Inflammatory macrophage treated with lipopolysaccharide for 4 hours (primary cell): ENCODE data around the gene CKAP2L.

ENCODE experiments used
- DNase-seq: peaks from one replicate; pipeline ENCODE4 v3.0.0-alpha.2; 2020

CKAP2L gene

DNA sequence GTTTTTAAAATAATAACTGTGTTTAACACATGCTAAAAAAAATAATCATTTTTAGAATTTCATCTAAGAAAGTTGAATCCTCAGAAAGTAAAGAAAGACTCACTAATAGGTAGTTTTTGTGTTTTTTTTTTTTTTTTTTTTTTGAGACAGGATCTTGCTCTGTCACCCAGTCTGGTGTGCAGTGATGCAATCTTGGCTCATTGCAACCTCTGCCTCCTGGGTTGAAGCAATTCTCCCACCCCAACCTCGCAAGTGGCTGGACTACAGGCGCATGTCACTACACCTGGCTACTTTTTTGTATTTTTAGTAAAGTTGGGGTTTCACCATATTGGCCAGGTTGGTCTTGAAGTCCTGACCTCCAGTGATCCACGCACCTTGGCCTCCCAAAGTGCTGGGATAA lies 7.1 kb downstream of the CKAP2L start:
- DNase-seq, result peak; percentile 67

DNA sequence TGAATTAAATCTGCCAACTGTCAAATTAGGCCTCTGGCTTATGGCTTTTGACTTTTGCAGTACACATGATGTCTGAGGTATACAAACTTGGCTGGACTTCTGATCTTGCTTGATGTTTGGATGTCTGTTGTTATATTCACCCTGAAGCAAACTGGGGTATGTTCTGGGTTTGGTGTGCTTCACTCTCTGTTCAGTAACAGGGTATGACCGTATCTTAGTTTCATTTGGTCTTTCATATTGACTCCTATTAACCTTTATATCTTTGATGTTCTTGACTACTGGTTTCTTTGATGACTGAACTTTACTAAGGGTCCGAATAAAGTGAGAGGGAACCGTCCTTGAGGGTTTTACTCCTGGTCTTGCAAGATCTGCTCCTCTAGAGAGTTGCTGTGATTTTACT lies 8.2 kb downstream of the CKAP2L start:
- no peak for DNase-seq

DNA sequence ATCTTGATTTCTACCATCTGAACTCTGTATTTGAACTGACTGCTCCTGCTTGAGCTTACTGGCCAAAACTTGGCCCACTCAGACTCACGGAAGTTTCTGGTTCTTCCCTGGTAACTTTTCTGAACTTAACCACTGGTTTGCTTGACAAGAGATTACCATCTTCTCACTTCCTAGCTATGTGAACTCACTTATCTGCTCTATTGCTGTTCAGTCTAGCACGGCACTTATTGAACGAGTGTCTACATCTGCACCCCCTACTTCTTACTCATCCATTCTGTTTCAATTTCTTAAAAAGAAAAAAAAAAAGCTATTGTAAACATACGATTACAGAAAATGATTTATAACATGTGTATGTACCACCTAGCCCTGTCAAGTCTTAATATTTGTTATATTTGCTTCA lies 9.0 kb downstream of the CKAP2L start:
- DNase-seq, result no peak

DNA sequence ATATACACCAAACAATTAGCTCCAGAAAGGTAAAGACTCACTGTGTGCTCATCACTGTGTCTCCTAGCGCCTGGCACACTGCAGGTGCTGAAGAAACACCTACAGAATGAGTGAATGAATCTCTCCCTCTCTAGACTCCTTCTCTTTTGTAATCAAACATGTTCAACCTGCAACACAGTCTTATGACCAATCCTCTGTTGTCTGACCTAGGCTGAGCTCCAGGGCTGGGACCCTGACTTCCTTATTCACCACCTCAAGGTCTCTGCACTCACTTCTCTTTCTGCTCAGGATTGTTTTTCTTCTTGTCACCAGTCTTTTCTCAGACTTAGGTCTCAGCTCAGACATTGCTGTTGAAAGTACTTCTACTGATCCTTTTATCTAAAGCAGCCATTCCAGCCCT lies 9.8 kb downstream of the CKAP2L start:
- DNase-seq, result peak; percentile 61

DNA sequence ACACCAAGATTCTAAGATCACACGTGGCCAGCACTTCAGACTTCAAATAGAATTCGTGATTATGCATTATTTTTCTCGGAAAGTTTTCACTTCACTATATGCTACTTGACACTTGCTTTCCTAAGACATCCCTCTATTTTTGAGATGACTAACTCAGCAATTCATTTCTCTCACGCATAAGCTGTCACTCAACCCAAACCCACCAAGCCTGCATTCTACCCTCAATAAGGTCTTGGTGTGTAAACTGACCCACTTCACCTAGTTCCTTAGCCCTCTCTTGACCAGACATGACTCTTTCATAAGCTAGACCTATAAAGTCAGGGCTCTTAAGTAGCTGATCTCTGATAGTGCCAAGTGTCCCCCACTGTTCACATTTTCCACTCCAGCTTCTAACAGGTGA lies 11.7 kb downstream of the CKAP2L start:
- DNase-seq, result no peak

DNA sequence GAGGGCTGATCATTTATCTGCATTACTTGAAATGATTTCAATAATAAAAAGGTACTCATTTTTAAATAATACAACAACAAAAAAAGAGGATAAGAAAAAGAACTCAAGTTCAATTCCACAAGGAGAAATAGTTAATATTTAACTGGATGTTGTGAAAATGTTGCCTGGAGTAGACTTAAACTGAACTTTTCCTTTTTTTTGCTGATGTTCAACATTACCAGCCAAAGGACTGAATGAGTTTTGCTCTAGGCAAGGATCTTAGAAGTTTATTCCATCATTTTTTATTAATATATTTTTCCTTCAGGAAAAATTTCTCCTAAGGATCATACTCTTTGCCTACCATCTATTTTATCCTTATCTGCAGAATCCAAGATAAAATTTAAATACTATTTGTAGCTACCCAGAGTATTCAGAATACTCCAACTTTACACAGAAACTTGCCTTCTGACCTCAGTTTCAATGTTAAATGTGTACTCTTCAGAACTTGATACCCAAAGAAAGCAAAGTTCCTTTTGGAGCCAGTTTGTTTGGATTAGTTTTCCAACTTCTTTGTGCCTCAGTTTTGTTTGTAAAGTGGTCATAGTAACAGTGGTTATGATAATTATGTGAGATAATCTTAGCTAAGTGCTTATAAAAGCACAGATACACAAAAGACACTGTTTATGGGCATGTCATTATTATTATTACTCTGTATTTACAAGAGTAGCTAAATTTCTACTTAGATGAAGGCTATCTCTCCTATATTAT lies 12.8 kb downstream of the CKAP2L start:
- no peak for DNase-seq

DNA sequence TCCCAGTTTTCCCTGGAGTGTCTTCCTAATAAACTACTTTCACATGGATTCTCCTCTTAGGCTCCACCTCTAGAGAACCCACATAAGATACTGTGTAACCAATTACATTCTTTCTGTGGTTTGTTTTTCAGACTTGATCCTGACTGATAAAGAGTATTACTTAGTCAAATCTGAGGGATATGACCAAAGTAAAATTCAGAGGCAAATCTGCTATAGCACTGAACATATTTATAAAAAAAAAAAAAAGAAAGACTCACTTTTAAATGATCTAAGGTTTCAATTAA lies 13.9 kb downstream of the CKAP2L start:
- DNase-seq, result no peak

DNA sequence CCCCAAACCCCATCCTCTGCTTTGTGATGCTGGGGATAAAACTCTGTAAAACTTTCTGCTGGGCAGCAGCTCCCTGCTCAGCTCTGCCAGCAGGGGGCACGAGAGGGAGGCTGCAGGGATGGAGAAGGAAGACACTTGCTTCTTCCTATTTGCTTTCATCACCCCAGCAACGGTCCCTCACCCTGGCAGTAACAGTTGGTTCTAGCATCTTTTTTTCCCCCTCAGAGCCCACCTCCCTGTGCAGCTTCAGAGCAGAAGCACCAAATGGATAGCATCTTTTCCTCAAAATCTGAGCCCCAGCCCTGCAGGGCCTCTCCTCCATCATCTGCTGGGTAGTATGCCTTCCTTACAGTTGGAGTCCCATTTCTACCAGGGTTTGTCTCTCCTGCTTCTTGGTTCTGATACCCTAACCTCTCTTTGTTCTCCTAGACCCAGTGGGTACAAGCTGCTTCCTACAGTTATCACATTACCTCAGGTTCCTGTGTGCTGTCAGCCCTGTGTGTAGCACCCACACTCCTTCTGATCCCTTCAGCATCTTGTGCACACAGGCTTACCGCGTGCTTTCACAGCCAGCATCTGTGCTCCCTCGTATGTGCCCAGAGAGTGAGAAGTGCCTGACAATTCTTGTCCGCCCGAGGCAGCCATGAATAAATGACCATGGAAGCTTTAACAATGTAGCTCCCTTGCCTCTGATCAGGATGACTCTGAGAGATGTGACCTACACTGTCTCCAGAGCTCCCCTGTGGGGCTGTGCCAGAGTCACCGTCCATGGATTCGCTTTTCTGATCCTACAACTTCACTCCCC lies 14.5 kb downstream of the CKAP2L start:
- peak; percentile 82 for DNase-seq

DNA sequence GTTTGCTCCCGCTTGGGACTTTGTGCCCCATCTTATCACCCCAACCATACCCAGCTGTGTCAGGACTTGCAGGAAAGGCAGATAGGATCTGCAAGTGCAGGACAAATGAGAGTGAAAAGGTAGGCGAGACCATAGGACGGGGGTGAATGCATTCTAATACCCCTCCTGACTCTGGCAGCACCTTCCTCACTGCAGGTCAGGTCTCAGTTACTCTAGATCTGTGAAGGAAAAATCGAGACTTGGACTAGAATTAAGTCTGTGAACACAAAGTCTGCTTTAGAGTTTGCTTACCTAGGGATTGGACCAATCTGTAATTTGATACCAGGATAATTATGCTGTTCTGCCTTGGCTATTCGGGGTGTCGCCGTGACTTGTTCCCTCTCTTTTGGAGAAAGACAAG lies 23.9 kb downstream of the CKAP2L start:
- no peak for DNase-seq

DNA sequence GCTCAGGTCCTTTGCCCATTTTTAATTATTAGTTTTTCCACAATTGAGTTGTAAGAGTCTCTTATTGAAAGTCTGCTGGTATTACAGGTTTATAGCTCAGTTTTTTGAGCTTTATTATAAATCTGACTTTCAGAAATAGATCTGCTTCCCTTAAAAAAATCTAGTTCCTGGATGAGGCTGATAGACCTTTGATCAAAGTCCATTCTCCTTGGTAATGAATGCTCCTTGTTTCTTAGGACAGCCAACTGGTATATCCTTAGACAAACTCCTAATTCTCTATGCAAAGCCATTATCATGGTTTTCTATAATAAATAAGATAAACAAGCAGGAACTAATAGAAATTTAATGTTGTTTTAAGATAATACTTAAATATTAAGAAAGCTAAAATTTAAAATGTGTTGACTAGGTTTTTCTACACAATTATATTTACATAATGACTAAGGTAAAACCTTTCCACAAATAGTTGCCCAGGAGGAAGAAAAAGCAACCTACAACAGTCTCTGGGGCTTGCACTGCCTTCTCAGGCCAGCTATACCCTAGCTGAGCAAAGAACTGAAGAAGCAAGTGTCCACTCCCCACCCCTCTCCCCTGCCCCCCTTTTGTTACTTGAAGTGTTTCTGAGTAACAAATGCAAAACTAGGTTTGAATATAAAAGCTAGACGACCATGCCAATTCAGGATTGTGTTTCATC lies 26.7 kb downstream of the CKAP2L start:
- no peak for DNase-seq

DNA sequence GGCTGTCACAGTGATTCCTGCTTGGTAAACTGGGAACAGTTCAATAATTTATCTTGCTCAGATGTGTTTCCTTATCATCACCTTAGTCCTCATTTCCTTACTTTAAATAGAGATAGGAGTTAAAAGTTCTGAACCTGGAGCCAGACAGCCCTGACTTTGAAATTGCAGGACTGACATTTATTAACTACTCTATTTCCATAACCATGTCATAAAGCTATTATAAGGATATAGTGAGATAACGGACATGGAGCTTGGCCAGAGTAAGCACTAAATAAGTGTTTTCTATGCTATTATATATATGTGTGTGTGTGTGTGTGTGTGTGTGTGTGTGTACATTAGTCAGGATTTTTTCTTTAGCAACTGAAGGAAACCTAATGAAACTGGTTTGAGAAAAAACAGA lies 30.5 kb downstream of the CKAP2L start:
- DNase-seq, result no peak

DNA sequence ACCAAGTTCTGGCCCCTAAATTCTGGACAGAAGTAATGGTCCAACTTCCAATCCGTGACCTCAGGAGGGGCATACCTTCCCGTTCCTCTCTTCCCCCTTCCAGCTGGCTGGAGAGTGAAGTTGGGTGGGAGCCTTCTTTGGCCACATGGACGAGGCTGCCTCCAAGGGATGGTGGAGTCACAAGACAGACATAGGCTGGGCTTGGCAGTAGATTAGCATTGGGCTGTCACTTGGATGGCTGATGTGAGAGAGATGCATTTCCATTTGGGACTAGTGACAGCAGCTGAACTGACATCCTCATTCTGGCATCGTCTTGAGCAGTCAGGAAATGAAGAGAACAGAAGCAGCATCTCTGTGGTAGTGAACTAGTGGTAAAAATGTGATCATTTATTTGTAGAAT lies 31.0 kb downstream of the CKAP2L start:
- no peak for DNase-seq

DNA sequence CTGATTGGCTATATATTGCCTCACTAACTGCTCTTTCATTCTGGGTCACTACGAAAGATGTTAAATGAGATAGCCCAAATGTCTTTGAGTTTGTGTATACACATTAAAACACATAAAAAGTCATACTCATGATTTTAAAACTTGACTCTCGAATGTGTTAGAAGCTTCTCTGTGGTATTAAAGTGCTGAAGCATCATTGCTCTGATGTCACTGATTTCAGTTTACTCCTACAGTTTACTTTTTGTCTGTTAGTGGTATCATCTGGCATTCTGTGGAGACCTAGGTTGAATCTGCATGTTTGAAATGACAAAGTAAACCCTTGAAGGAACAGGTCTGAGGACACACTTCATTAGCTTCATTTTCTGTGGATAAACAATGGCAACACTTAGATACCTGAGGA lies 32.9 kb downstream of the CKAP2L start:
- DNase-seq, result no peak

DNA sequence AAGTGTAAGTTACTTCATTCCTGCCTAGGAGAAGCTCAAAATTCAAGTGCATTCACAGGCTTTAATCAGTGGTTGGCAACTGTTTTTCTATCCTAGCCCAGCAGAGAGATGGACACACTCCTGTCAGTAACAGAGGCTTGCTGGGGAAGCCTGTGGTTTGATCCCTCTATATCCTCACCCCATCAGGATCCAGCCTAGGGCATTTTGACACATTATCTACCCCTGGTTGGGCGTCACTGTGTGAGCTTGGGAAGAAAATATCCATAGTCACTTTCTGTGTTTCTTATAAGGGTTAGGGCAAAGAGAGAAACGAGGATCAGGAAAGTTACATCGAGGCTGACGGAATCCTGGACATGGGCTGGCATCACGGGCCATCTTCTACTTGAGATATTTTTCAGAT lies 33.6 kb downstream of the CKAP2L start:
- no peak for DNase-seq

DNA sequence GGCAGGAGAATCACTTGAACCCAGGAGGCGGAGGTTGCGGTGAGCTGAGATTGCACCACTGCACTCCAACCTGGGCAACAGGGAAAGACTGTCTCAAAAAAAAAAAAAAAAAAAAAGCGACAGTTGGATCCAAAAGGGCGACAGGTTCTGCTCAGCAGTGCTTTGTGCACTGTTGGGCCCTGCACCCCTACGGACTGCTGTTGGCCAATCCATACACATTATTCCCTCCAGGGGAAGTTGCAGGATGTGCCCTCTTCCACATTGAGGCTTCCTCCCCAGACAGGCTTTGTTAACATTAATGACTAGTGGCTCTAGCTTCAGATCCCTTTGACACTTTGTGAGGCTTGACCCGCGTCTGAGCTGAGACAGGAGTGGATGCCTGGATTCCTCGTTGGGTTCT lies 34.2 kb downstream of the CKAP2L start:
- no peak for DNase-seq

DNA sequence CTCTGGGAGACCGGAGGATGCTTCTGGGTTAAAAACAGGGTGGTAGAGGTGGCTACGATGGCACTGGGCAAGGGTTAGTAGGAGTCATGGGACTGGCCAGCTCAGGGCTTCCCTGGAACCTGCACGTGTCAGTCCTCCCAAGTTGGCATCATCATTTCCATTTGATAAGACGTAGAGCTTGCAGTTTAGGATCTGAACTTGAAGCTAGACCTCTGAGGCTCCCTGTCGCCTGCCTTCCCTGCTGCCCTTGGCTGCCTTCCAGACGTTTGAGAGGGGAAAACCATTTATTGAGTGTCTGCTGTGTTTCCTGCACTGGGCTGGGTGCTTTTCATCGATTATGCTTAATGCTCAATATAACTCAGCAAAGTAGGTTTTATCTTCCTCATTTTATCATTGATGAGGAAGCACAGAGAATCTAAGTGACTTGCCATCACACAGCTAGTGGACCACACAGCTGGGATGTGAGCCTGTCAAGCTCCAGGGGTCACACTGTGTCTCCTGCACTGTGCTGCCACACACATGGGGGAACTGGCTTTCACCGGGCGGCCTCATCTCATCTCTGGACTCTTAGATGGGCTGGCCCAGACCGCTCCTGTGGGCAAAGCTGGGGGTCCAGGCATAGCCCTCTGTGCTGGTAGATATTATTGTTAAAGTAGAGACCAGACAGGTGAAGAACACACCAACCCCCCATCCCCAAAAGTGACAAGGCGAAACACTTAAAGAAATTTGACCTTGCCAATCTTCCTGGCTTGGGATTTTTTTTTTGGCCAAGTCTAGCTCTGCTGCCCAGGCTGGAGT lies 35.8 kb downstream of the CKAP2L start:
- no peak for DNase-seq

DNA sequence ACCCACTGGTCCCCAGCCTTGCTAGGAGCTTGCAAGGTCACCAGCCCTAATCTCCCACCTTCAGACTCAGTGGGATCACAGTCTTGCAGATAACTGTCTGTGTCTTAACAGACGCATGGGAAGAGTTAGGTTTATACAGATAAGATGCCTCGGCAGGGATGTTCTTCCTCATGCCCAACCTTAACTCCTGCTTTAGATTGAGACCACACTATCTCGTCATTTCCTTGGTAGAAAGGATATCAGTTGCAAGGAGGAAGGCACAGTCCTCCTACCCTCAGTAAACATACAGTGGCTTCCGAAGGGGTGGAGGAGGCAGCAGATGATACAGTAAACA lies 36.4 kb downstream of the CKAP2L start:
- DNase-seq, result no peak

DNA sequence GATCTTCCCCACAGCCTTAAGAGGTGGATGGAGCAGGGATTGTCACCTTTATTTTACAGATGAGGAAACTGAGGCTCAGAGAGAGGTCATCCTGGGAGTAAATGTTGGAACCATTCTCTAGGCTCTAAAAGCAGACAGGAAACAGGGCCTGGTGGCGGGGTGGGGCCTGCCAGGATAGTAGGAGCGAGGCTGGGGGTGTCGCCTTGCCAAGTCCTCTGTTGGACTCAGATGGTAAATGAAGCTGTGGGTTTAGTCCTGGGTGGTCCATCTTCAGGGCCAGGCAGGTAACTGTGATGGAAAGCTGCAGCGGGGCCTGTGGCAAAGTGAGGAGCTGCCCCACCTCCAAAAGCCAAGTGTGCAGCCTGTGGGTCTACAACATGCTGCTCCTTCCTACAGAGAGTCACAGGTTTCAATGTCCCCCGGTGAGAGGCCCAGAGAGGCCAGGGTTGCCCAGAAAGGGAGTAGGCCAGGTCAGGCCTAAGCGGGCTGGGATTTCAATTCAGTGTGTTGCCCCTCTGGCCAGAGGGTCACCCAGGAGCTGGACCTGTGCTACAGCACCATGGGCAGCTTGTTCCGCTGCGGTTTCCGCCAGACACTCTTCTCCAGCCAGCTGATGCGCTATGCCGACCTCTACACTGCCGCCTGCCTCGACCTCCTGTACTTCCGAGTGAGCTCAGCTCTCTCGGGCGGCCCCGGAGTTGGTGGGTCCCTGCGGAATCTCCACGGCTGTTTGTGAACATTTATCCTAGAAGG lies 37.0 kb downstream of the CKAP2L start:
- no peak for DNase-seq

DNA sequence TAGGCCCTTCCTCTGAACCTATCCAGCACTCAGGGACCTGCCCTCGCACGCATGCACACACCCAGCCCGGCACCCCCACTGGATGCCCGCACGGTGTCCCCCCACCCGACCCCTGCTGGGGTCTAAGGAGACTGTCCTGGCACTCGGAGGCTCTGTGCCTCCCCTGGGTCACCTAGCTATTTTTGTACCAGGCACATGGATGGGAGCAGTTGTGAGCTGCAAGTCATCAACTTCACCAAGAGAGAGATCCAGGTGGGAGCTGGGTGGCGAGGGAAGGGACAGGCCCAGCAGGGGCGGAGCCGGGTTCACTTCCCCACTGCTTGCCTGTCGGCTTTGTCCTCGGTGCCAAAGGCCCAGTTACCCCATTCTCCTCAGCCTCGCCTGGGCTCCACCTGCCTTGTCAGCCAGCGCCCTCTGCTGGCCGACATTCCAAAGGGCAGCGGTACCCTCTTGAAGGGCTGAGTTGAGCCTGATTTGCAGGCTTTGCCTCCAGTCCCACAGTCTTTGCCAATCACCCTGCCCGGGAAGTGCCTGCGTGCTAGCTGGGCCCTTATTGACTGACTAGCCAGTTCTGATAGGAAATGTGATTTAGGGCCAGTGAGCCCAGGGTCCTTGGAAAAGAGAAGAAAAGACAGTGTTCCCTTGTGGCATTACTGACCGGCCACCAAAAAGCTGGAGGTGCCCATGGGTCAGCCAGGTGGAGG lies 37.8 kb downstream of the CKAP2L start:
- DNase-seq, result peak; percentile 94

DNA sequence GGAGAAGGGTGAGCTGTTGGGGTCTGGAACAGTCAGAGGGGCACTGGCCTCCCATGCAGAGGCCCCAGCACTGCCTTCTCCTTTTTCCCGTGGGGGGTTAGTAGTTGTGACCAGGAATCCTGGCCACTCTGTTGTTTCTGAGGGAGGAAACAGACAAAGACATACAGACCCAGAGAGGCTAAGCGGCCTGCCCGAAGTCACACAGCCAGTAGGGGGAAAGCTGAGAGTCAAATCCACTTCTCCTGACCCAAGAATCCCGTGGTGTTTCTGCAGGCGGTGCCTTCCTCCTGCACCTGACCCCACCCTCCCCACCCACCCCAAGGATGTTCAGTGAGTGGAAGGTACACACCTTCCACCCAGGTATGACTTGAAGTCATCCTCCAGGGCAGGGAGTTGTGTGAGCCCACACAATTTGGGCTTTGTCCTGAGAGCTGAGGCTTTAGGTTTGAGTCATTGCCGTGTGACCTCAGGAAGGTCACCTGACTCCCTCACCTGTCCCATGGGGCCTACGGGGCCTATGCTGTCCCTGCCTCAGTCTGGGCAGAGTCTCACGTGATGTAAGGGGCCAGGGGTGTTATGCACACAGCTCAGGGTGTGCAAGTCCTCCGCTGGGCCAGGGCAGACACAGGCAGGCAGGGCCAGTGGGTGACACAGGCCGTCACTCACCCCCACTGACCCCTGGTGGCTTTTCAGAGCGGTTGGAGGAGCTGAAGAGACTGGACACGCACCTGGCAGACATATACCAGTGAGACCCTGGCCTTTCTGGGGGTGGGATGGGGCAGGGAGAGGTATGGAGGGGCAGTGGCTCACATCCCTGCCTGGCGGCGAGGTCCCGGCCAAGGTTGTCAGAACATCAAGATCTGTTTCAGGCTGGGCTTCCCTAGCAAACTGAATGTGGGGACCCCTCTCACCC lies 38.6 kb downstream of the CKAP2L start:
- no peak for DNase-seq
